ENCODE data around the gene OR4A47.
"Not testable (repeated sequence)": the region's sequence is repeated elsewhere in the genome, so short reads cannot be mapped to it uniquely, and the experiment has no call there.

OR4A47 gene

GRCh38 chr11:48488493-48488892, at the start of gene OR4A47:
Gene OR4A47, plus strand, starts transcription at chr11:48488793. Its CDS starts 0 bp downstream, at chr11:48488793.
- DNase-seq (ENCODE audit: low read depth): not testable (repeated sequence)

- DNase-seq (ENCODE audit: low read depth): not testable (repeated sequence)
Observed at GRCh38 chr11:48455909-48456308, 32.7 kb upstream of the OR4A47 start.

- DNase-seq (ENCODE audit: low read depth): not testable (repeated sequence)
Observed at GRCh38 chr11:48473966-48474365, 14.6 kb upstream of the OR4A47 start.

- not testable (repeated sequence) for DNase-seq (ENCODE audit: low read depth)
Observed at GRCh38 chr11:48474703-48475102, 13.9 kb upstream of the OR4A47 start.

- not testable (repeated sequence) for DNase-seq (ENCODE audit: low read depth)
Observed at GRCh38 chr11:48506169-48506568, 17.6 kb downstream of the OR4A47 start.

- no peak for DNase-seq (ENCODE audit: low read depth)
Observed at GRCh38 chr11:48538991-48539390, 50.4 kb downstream of the OR4A47 start.

All from stimulated activated CD8-positive, alpha-beta memory T cell treated with anti-CD3 and anti-CD28 coated beads, Interleukin-4, amount 100 ng/mL, for 24 hours (primary cell).